ENCODE results near the gene TEPSIN.
A peak's percentile ranks its signal among the peaks of the same experiment; 100 is the strongest.

GRCh38 chr17:81252326-81252986 lies 13.6 kb upstream of the TEPSIN start:
- TF ChIP-seq ZNF687 (CRISPR knock-in tag; IDR thresholded peaks at IDR 0.05) (peak; percentile 63), PHF5A (CRISPR knock-in tag; IDR thresholded peaks at IDR 0.05; ENCODE audit: low read depth, unreplicated experiment) (no peak), KDM5A (IDR thresholded peaks at IDR 0.05; ENCODE audit: borderline replicate concordance, low read length) (no peak), NFIC (IDR thresholded peaks at IDR 0.05; ENCODE audit: low read length) (no peak), ZNF207 (IDR thresholded peaks at IDR 0.05; ENCODE audit: borderline replicate concordance) (no peak), ZNF326 (CRISPR knock-in tag; IDR thresholded peaks at IDR 0.05; ENCODE audit: borderline replicate concordance) (no peak), ZNF44 (CRISPR knock-in tag; IDR thresholded peaks at IDR 0.05) (no peak)
